Cortex of kidney (tissue), 1 donor: ENCODE measurements around the gene ABCA1.
"Not testable (repeated sequence)": the region's sequence is repeated elsewhere in the genome, so short reads cannot be mapped to it uniquely, and the experiment has no call there.

Source experiments
- DNase-seq: peaks from one replicate; lab custom pipeline; 2025; lab: John Stamatoyannopoulos, UW

The ABCA1 gene

DNA sequence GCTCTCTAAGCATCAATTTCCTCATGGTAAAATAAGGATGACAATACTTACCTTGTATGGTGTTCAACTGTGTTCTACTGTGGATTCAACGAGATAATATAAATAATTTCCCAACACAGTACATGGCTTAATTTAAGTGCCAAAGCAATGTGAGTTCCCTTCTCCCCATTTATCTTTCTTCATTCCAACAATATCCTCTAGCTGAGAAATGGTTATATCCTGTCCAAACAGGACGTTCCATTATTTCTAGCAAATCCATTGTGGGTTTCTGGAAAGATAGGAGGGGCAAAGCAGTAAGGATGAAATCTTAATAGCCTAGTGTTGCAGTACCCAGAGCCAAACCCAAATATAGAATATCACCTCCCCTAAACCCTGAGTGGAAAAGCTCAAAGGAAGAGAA is 22.0 kb downstream of the ABCA1 start:
- DNase-seq, result no peak

DNA sequence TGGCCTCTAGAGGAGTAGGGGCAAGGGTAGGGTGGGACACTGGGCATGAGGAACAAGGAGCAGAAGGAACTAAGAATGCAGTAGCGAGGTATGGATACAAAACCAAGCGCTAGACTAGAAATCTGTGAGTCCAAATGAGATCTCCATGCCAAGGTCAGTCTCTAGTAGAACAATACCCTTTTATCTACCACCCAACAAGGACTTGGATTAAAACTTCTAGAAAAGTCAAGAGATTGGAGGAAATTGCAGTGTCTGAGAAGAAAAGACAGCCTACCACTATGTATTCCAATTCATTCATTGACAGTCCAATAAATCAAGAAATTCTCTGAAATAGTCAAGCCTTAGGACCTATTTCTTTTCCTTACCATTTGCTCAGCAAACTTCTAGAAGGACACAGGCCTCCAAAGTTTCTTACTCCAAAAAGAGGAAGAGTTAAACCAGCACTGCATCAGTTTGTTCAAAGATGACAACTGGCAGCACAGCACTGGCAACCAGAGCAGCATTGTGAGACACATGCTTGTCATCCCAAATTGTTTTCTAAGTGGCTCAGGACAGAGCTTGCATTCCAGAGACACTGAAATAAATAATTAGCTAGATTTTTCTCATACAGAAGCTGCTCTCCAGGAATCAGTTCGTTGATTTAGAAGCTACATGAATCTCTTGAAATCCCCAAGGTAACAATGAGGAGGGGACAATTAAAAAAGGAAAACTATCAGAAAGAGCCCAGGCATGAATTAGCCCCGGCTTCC is 22.6 kb downstream of the ABCA1 start:
- no peak for DNase-seq

DNA sequence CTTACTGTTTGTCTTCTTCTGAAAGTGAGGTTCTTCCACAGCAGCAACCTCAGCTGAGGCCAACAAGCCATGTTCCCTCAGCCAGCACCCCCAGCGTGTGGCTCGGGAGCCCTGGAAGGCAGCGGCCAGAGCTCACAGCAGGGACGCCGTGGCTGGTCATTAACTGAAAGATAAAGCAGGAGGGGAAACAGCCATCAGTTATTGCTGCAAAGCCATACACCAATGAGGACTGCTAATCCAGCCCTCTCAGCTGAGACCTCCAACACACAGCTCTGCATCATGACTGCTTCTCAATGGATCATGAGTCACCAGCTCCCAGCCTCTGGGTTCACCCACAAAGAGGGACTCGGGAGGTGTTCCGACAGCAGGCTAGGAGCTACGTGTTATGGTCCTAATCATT is 24.3 kb downstream of the ABCA1 start:
- DNase-seq, result no peak

DNA sequence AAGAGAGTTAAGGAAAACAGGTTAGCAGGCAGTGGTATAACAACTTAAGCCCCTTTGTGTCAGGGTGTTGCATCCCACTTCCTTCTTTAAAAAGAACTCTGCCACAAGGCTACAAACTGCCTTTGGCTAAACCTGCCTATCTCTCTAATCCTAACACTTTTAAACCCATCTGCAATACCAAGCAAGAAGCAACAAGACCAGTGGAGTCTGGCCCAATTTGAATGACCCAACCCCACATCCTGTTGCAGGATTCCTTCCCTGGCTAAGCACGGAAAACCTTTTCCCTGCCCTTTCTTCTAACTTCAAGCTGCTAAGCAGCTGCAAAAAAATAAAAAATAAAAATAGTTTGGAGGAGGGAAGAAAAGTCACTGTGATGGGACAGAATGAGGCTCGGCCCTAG is 27.1 kb downstream of the ABCA1 start:
- no peak for DNase-seq

DNA sequence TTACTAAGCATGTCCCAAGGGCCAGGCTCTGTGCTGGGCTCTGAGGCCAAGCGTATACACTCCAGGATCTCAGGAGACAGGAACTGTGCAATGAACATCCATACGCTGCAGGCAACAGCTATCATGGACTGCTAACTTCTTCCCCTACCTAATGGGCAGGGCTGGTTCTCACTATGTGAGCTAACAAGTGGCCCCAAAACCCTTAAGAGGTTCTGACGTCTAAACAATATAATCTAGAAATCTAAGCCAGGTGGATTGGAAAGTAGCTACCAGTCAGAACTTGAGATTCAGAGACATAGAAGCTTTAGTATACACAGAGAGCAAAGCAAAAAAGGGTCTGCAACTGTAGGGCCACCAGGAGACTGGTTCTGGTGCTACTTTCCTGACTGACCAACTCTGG is 27.6 kb downstream of the ABCA1 start:
- no peak for DNase-seq

DNA sequence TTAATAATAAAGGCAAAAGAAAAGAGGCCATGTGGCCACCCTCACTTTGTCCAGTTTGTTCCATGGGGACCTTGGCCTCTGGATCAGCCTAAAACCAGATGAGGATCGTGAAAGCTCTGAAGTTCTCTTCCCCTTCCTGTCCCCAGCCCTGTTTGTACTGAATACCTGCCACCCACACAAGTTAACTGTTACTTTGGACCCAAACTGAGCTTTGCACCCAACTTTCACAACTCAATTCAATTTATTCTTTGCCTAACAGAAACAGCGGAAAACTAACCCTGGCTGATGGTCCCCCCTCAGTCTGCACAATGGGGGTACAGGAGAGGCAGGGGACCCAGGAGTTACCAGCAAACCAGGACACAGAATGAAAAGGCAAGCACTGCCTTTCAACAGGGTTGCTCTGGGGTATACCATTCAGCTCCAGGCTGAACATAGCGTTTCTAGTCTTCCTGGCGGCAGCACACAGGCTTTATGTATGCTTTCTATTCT is 28.2 kb downstream of the ABCA1 start:
- DNase-seq, result no peak

DNA sequence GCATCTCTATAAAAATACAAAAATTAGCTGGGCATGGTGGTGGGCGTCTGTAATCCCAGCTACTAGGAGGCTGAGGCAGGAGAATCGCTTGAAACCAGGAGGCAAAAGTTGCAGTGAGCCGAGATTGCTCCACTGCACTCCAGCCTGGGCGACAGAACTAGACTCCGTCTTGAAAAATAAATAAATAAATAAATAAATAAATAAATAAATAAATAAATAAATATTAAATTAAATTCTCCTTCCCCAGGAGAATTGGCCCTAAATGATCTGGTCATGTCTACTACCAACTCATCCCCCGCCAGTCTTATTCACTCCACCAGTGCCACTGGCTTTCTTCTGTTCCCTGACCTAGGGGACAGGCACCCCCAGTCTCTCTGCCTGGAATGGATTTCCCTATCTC is 29.6 kb downstream of the ABCA1 start:
- DNase-seq, result not testable (repeated sequence)

DNA sequence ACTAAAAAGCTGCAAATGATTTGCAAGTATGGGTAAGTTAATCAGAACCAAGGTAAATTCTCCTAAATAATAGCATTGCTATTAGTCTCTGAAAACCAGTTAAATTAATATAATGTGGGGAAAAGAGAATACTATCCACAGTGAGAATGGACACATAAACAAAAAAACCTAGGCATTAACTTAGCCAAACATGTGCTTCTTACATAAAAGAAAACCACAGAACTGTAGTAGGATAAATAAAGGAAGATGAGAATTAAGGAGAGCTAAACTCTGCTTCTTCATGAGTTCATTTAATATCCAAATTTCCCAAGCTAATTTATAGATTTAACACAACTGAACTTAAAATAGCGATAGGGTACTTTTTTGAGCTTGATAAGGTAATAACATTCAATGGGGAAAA is 31.8 kb downstream of the ABCA1 start:
- no peak for DNase-seq

DNA sequence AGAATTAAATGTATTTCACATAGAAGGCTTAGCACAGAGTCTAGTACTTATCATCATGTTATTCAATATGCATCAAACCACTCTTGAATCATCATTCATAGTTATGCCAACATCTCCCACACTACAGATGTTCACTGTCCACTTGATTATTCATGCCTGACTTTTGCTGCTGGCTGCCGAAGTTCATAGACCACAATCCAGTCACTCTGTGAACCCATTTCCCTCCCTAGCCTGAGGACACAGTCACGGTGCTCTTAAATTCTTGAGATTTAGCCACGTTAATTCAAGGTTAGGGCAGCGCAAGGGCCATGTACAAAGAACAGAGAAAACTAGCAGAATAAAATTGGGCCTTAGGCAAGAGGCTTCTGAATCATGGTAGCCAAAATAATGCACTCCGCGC is 32.4 kb downstream of the ABCA1 start:
- DNase-seq, result no peak

DNA sequence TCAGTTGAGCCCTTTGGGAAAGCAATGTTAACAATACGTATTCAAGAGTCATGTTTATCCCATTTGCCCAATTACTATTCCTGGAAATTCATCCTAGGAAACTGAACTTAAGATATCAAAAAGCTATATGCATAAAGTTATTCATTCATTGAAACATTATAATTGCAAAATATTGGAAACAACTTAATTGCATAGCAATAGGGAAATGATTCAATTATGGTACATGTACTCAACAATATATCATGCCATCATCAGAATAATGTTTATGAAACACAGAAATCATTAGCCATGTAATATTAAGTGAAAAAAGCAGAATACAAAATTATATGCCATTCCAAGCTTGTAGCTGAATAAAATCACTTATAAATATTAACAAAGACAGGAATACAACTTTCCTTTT is 35.3 kb downstream of the ABCA1 start:
- DNase-seq, result no peak

DNA sequence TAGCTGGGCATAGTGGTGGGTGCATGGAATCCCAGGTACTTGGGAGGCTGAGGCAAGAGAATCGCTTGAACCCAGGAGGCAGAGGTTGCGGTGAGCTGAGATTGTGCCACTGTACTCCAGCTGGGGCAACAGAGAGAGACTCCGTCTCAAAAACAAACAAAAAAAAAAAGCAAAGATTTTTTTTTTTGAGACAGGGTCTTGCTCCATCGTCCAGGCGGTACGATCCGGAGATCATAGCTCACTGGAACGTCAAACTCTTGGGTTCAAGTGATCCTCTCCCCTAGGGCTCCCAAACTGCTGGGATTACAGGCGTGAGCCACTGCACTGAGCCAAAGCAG is 37.6 kb downstream of the ABCA1 start:
- no peak for DNase-seq

DNA sequence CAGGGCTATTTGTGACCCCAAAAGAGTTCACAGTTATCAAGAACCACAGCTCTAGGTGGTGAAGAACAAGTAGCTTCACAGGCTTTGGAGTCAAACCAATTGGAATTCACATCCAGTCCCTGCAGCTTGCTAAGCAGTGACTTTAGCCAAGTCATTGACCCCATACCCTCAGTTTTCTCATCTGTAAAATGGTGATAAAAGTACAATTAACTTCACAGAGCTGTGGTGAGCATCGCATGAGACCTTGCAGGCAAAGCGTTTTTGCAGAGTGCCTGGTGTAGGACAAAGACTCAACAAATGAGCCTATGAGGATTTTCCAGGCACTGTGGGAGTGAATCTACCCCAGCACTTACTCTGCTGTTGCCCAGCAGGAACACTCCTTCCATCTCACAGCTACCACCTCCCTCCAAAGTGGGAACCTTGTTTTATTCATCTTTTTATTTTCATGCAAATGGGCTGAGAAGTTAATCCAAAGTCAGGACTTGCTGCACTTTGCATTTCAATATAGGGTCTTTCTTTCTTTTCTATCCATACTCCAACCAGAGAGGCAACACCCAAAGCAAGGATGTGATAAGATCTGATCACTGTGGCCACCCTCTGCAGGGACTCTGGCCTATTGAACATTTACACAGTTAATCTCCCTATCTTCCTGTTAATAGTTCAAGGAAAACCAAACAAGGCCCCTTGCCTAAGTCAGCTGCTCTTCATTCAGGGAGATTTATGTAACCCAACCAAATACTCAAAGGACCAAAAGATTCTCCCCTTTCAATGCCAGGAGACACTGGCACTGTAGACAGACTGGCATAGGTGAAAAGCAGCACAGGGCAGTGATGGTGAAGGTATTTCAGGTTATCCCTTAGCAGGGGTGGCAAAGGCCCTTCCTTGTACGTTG is 41.9 kb downstream of the ABCA1 start:
- no peak for DNase-seq

DNA sequence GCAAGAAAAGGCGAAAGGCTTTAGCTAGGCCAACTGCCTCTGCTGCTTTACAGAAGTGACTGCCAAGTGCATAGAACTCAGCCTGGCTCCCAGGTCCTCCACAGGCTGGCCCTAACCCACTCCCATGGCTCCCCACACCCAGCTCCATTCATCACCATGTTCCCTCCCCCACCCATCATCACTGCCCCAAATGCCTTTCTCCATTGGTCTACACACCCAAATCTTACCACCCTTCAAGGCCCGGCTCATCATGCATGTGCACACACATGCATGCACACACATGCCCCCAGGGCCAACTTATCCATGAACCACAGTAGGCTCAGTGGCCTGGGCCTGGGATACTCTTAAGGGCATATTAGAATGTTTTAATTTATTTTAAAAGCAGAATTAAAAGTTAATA is 44.8 kb downstream of the ABCA1 start:
- no peak for DNase-seq

DNA sequence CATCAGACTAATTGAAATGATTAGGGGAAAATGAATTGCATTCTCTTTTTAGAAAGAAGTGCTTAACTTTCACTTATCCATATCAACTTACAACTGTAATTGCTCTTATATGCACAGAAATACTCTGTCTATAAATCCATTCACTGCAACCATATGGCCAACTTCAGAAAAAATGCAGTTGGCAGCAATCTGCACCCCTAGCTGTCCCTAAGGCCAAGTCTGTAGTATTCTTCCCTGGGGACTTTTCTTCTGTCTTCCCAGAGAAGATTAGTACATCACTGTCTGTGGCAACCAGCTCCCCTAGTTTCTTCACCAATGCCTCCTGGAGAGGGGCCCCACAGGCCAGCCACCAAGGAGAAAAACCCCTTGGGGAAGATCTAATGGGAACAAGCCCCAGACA is 45.4 kb downstream of the ABCA1 start:
- DNase-seq, result no peak

DNA sequence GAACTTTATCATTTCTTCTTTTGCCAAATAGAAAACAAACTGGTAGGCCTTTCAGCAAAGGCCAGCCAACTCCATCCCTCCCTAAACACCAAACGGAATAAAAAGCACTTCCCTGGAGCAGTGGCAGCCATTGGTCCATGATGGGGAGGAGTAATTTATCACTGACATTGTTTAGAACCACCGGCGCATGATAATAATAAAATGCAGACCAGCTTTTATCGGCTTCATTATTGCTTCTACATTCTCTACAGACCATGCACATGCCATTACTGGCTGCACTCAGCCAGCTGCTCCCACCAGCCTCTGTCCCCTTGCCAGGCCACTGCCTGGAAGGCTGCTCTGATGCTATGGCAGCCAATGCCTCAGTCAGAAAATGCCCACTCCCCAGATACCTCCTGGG is 45.9 kb downstream of the ABCA1 start:
- DNase-seq, result no peak

DNA sequence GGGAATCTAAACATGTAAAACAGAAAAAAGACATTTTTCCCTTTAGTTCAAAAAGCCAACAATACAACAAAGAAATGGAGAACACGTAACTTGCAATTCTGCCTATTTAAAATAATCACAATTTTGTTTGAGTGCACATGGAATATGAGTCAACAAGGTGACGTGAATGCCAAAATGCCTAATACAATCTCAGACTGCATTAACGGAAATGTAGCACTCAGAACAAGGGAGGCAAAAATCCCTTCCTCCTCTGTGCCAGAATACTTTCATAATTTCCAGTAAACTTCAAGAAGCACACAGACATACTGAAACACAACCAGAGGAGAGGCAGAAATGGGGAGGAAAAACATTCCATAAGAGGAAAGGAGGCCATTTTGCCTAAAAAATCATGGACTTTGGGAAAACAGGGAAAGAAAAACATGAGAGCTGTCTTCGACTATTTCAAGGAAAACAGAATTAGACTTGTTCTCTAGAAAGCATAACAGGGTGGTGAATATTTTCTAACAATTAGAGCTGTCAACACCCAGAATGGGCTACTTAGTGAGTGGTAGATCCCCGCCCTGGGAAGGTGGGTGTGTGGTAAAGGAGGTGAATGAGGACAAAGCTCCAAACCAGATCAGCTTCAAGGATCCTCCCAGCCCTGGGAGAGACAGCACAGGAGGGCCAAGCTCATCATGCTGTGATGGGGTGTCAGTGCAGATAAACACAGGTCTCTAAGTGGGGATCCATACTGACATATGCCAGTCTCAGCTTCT is 48.2 kb downstream of the ABCA1 start:
- DNase-seq, result no peak

DNA sequence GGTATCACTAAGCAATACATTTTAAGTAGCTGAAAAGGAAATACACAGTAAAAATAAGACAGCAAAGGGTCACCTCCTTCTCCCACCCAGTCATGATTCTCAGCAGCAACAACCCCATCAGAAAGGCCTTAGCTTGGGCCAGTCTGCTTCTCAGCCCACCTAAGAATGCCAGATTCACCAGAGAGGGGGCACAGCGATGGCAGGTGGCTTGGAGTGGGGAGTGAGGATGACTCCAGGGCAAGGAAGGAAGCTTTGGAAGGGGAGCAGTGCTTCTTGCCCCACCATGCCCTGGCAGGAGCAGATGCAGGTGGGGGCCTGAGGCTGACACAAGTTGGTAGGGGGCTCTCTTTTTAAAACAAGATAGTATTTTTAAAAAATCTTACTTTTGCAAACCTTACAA is 51.4 kb downstream of the ABCA1 start:
- no peak for DNase-seq

DNA sequence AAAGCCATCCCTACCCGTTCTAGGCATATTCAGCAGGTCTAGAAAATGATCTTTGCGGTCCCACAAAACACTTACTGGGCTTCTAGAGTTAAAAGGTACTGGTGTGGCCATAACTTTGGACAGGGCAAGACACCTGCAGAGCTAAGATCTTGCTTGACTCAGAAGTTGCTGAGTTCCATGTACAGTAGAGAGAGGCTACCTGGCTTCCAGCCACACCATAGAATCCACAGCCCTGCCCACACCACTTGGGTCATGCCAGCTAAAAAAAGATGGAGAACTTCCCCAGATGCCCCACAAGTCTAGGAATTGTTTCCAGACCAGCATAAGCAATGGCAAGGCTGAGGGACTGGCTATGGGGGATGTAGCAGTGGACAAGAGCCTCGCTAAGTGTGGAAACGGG is 52.1 kb downstream of the ABCA1 start:
- no peak for DNase-seq

DNA sequence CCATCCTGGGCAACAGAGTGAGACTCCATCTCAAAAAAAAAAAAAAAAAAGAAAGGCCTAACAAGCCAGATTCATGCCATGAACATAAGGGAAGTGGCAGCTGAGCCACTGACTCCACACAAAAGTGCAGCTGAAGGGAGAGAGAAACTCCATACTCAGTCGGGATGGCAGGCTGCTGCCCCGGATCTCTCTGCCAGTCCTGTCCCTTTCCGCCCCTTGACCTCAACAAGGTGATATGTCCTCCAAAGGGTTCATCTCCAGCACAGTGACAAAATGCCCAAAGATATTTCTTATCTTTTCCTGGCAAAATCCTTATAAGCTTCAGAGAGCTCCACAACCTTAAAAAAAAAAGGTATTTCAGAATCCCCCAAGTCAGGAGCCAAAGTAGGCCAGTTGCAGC is 52.6 kb downstream of the ABCA1 start:
- DNase-seq, result no peak

DNA sequence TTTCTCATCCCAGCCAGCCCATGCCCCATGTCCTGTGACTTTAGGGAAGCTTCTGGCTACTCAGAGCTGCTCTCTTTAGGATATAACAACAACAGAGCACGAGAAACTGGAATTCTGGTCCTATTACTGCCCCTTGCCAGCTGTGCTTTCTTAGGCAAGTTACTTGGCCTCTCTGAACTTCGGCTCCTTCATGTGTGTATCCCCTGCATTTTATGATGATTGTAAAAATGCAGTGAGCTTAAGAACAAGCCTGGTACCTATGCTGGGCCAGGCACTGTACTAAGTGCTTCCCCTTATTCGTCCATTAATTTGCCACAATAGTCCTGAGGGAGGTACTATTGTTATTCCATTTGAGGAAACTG is 54.5 kb downstream of the ABCA1 start:
- no peak for DNase-seq

DNA sequence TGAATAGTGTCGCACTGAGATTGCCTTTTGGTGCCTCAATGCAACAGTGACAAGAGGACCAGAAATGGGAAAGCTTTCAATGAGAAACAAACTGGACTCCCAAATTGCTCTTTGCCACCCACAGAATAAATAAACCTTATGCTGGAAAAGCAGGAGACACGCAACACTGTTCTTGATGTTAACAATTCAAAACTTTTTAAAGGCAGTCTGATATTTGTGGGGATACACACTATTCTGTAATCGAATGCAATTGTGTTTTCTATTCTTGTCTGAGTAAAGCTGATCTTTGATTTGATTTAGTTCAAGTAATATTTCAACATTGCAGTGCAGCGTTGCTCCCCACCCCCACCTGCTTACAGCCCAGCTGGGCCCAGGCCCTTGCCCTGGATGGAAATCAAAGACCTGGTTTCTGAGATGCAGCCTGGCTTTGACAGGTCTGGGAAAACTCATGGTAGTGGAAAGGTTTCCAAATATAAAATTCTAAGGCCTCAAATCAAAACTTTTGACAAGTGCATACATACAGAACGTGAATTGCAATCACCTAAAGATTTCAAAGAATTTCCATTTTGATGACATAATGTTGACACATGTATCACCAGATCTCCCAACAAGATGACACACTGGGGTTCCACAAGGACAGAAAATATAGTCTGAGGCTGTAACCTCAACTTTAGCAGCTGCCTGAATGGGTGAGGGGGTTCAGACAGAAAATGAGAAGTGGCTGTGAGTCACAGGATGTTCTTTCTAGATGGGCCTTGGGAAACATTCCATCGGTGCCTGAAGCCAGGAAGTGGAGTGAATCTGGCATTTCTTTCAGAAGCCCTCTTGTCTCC is 55.1 kb downstream of the ABCA1 start:
- DNase-seq, result no peak

DNA sequence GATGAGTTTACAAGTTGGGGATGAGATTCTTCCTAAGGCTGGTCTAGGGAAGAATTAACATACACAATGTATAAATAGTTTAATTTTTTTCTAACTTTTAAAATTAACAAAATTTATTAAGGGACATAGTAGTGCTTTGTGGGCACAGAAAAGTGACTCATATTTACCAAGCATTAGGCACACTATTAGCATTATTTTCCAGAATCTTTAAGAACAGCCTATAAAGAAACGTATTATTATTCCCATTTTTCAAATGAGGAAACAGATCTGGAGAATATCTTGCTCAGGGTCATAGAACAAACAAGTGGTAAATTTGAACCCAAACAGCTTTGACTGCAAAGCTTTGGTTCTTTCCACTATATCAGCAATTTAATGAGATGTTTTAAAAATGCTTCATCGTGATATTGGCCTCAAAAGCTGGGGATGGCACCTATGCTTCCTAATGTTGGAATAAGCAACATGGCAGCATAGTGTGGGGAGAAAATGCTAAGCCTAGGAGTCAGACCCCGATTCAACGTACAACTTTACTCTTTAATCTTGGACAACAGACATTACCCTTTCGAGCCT is 55.9 kb downstream of the ABCA1 start:
- no peak for DNase-seq
